ENCODE results near the gene LONP2. TPM values are rescaled to one million over a fixed set of nuclear protein-coding genes. Genes with fewer than 3 reads are reported as not detected.

LONP2 gene
- total and polyA plus RNA-seq, 9 of the 15 experiments (the other 6 are each of a cell fraction or from before 2014, with no cell fraction given): 8.1 to 41.2 (median 25.6) TPM

DNA sequence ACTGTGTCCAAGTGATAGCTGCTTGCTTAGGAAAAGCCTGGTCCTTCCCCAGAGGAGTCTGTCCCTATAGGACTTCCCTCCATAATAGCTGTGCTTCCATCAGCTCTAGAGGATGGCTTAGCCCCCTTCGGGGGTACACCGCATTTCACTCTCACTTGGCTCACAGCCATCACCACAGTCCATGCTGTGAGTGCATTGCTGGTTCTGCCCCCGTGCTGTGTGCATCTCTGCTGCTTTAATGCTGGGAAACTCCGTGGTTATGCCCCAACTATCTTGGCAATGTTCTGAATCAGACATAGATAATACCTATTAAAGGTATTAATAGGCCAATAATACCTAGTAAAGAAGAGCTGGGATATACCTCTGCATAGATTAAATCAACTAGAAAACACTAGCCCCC lies 82.8 kb downstream of the LONP2 start (continued):
- TF ChIP-seq REST (IDR thresholded peaks at IDR 0.05; ENCODE audit: borderline replicate concordance): no peak
- no peak for TF ChIP-seq REST (CRISPR knock-in tag; IDR thresholded peaks at IDR 0.05; ENCODE audit: low read depth)
- no peak for TF ChIP-seq ZNF324 (CRISPR knock-in tag; IDR thresholded peaks at IDR 0.05)
- no peak for TF ChIP-seq SMARCE1 (IDR thresholded peaks at IDR 0.05)
- no peak for TF ChIP-seq HDAC6 (IDR thresholded peaks at IDR 0.05; ENCODE audit: low read depth, low read length)
- TF ChIP-seq KAT7 (CRISPR knock-in tag; IDR thresholded peaks at IDR 0.05; ENCODE audit: borderline replicate concordance): no peak
- no peak for TF ChIP-seq TAF15 (IDR thresholded peaks at IDR 0.05; ENCODE audit: low read depth, low read length)
- TF ChIP-seq, protein P1, sequence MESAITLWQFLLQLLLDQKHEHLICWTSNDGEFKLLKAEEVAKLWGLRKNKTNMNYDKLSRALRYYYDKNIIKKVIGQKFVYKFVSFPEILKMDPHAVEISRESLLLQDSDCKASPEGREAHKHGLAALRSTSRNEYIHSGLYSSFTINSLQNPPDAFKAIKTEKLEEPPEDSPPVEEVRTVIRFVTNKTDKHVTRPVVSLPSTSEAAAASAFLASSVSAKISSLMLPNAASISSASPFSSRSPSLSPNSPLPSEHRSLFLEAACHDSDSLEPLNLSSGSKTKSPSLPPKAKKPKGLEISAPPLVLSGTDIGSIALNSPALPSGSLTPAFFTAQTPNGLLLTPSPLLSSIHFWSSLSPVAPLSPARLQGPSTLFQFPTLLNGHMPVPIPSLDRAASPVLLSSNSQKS (CRISPR knock-in tag; IDR thresholded peaks at IDR 0.05): no peak
